Measurements from ENCODE around the gene FGF2.
"Not testable (repeated sequence)": the region's sequence is repeated elsewhere in the genome, so short reads cannot be mapped to it uniquely, and the experiment has no call there.

The FGF2 gene

GRCh38 chr4:122865425-122865824 lies 38.8 kb downstream of the FGF2 start:
- H3K4me3 ChIP-seq (IDR thresholded peaks at IDR 0.05; ENCODE audit: insufficient read depth, low read depth, low read length): no peak overlapping the region
- no peaks in the 10 kb centered on the region for H3K4me1 ChIP-seq (ENCODE audit: low read depth, poor library complexity, severe bottlenecking)
- H3K27ac ChIP-seq: no peak overlapping the region
- no peak overlapping the region for H3K4me2 ChIP-seq
- H4K20me1 ChIP-seq (ENCODE audit: insufficient read depth): no peaks in the 10 kb centered on the region
- H3K9ac ChIP-seq: no peak overlapping the region
- no peaks in the 10 kb centered on the region for H3K27me3 ChIP-seq (ENCODE audit: insufficient read depth, low read depth)
- peaks cover 8% of the 10 kb centered on the region; the same call in 1 of the 2 replicates for H3K79me2 ChIP-seq (ENCODE audit: insufficient read depth, low read depth)
- no peak for TF ChIP-seq CTCF (conservative IDR thresholded peaks at IDR 0.05; ENCODE audit: low read depth, low read length)
- no peaks in the 10 kb centered on the region for H3K36me3 ChIP-seq (ENCODE audit: insufficient read depth)
- no peak overlapping the region for H2AFZ ChIP-seq (ENCODE audit: low read depth)

- H3K9ac ChIP-seq; H2AFZ ChIP-seq (ENCODE audit: low read depth); H3K27me3 ChIP-seq (ENCODE audit: insufficient read depth, low read depth); H3K27ac ChIP-seq; H3K4me3 ChIP-seq (IDR thresholded peaks at IDR 0.05; ENCODE audit: insufficient read depth, low read depth, low read length); H4K20me1 ChIP-seq (ENCODE audit: insufficient read depth); H3K4me1 ChIP-seq (ENCODE audit: low read depth, poor library complexity, severe bottlenecking); H3K79me2 ChIP-seq (ENCODE audit: insufficient read depth, low read depth); H3K36me3 ChIP-seq (ENCODE audit: insufficient read depth); H3K4me2 ChIP-seq: not testable (repeated sequence)
Measured at GRCh38 chr4:122868235-122868634, 41.6 kb downstream of the FGF2 start.

GRCh38 chr4:122873146-122873545 lies 46.5 kb downstream of the FGF2 start:
- Histone ChIP-seq H3K4me1 (ENCODE audit: low read depth, poor library complexity, severe bottlenecking) (no peaks in the 10 kb centered on the region), H3K79me2 (ENCODE audit: insufficient read depth, low read depth) (no peaks in the 10 kb centered on the region; the same call in 1 of the 2 replicates), H3K36me3 (ENCODE audit: insufficient read depth) (no peaks in the 10 kb centered on the region), H3K27ac (no peak overlapping the region), H4K20me1 (ENCODE audit: insufficient read depth) (no peaks in the 10 kb centered on the region), H2AFZ (ENCODE audit: low read depth) (no peak overlapping the region), H3K27me3 (ENCODE audit: insufficient read depth, low read depth) (no peaks in the 10 kb centered on the region), H3K4me2 (no peak overlapping the region), H3K9ac (no peak overlapping the region), H3K4me3 (IDR thresholded peaks at IDR 0.05; ENCODE audit: insufficient read depth, low read depth, low read length) (no peak overlapping the region)
- TF ChIP-seq CTCF (conservative IDR thresholded peaks at IDR 0.05; ENCODE audit: low read depth, low read length): no peak

- H4K20me1 ChIP-seq (ENCODE audit: insufficient read depth): no peaks in the 10 kb centered on the region
Measured at GRCh38 chr4:122873821-122874593, 47.4 kb downstream of the FGF2 start.

More at GRCh38 chr4:122873821-122874593, 47.4 kb downstream of the FGF2 start:
- no peak overlapping the region for H3K4me3 ChIP-seq (IDR thresholded peaks at IDR 0.05; ENCODE audit: insufficient read depth, low read depth, low read length)
- H3K27ac ChIP-seq: no peak overlapping the region
- no peak overlapping the region for H3K9ac ChIP-seq
- H3K79me2 ChIP-seq (ENCODE audit: insufficient read depth, low read depth): no peaks in the 10 kb centered on the region
- no peaks in the 10 kb centered on the region for H3K27me3 ChIP-seq (ENCODE audit: insufficient read depth, low read depth)
- H2AFZ ChIP-seq (ENCODE audit: low read depth): no peak overlapping the region
- no peaks in the 10 kb centered on the region for H3K4me1 ChIP-seq (ENCODE audit: low read depth, poor library complexity, severe bottlenecking)
- no peaks in the 10 kb centered on the region for H3K36me3 ChIP-seq (ENCODE audit: insufficient read depth)
- H3K4me2 ChIP-seq: no peak overlapping the region
- TF ChIP-seq CTCF (conservative IDR thresholded peaks at IDR 0.05; ENCODE audit: low read depth, low read length): no peak
